Fibroblast of skin of left biceps (primary cell): Measurements from ENCODE around the gene OR52E4.

Source experiments
- DNase-seq, 2 experiments: peaks; one replicate each; pipeline ENCODE4 v3.0.0-alpha.2; 2013; ENCODE audit warnings: low read depth in 2 of 2

The OR52E4 gene

GRCh38 chr11:5929571-5930368, 49.3 kb downstream of the OR52E4 start:
- DNase-seq: no peak

- DNase-seq: no peak
Measured at GRCh38 chr11:5930614-5931013, 50.2 kb downstream of the OR52E4 start.

GRCh38 chr11:5931061-5931460, 50.6 kb downstream of the OR52E4 start:
- no peak for DNase-seq

GRCh38 chr11:5932671-5933070, 52.2 kb downstream of the OR52E4 start:
- DNase-seq: no peak

GRCh38 chr11:5933116-5933515, 52.7 kb downstream of the OR52E4 start:
- no peak for DNase-seq
